ENCODE results near the gene IGFBP6.
"Not testable (repeated sequence)": the region's sequence is repeated elsewhere in the genome, so short reads cannot be mapped to it uniquely, and the experiment has no call there.

The IGFBP6 gene

DNA sequence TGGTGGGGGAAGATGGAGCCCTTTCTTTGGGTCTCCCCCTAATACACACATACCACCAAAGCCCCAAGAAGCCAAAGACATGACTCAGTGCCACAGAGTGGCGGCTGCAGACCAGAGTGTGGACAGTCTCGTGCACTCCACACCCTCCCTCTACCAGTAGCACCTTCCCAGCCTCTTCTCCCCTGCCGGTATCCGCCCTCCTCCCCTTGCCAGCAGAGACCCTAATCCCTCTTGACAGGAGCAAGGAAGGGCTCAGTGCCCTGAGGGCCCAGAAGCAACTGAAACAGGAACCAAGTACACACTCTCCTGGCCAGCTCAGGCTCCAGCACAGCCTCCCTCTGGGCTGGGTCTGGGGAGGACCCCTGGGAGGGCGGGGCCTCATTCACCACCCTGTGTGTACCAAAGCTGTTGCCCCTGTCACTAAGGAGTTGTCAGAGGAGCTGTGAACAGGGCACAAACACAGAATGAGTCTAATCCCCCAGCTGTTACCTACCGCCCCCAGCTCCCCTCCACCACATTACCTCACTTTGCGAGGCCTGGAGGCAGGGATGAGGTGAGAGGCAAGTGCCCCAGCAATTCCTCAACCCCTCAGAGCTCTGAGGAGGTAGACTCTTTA is 26.5 kb upstream of the IGFBP6 start:
- DNase-seq (ENCODE audit: low spot score) = no peak

DNA sequence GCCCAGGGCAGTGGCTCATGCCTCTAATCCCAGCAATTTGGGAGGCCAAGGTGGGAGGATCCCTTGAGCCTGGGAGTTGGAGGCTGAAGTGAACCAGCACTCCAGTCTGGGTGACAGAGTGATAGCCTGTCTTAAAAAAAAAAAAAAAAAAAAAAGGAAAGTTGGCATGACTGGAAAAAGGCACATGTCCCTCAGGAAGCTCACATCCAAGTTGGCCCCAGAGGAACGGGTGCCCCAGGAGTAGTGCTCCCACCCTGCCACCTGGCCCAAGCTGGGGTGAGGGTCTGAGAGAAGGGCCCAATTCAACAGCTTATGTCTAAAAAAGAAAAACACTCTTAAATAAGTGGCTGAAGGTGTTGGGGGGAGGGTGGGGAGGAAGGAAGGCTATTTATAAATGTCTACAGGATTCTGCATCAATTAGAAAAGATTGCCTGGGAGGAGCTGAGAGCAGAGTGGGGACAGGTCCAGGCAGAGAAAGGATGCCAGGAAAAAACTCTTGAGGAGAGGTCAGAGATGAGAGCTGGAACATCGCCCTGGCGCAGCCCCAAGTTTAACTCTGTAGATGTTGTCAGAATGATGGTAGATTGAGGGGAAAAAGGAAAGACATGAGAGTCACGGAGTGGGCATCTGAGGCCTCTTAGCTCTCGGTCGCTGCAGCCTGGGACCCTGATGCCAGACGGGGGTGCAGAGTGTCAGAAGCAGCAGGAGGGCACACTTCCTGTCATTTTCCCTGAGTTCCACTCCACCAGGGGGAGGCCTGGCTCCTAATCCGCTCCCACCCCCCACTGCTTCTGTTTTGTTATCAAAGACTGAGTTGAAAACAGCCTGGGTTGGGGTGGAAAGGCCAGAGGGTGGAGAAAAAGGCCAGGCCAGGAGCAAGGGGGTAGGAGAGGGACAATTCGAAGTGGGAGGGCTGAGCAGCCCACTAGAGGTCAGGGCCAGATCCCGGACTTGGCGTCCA is 25.6 kb upstream of the IGFBP6 start:
- no peak for DNase-seq (ENCODE audit: low spot score)

GRCh38 chr12:53073881-53074280 is 23.6 kb upstream of the IGFBP6 start:
- no peak for DNase-seq (ENCODE audit: low spot score)

DNA sequence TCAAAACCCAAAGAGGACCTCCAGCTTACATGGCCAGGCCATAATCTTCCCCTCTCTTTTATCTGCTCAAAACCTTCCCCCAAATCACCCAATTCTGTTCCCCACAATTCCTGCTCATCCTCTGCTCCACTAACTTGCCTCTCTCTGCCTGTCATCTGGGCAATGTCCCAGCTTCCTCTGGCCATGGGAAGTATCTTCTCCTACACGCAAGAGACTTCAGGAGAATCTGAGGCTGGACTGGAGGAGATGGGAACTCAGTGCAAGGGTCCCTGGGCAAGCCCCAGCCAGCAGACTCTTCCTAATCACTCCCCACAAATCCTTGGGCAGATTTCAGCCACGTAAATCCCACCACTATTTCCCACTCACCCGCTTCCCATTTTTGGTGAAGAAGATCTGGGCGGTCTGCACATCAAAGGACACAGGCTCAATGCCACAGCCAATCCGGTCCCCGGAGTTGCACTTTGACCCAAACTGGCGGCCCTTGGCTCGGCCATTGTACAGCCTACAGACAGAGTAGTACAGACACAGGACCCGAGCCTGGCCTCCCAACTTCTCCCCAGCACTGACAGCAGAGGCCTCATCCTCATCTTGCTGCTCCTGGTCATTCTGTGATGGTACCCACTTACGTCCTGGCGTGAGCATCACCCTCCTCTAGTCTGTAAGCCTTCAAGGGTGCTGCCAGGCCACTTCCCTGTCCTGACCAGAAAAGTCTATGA is 23.0 kb upstream of the IGFBP6 start:
- DNase-seq (ENCODE audit: low spot score) = no peak

- no peak for DNase-seq (ENCODE audit: low spot score)
Observed at GRCh38 chr12:53074999-53075370, 22.5 kb upstream of the IGFBP6 start.

DNA sequence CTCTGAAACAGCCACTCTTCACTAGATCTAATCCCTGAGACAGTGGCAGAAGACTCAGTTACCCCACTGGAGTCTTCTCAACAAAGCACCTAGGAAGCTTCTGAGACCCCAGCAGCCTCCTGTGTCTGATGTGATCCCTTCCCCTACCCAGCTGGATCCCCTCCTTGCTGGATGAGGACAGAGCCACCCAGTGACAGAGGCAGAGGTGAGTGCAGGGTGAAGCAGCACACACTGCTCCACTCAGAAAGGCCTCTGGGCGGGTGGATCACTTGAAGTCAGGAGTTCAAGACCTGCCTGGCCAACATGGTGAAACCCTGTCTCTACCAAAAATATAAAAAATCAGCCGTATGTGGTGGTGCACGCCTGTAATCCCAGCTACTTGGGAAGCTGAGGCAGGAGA is 21.0 kb upstream of the IGFBP6 start:
- DNase-seq (ENCODE audit: low spot score) = no peak

DNA sequence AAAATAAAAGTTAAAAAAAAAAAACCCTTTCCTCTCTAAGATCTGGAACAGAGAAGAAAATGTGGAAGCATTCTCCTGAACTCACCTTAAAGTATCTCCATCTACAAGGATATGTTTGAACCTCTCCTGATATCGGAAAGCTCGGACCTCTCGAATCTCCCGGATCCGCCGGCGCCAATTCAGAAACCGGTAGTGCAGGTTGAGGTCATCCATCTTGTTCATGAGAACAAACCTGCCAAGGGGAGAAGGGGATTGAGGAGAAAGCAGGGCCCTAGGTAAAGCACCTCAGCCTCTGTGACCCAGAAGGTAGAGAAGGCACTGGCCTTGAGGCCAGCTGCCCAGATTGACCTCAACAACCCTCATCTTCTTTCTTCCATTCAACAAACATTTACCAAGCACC is 20.4 kb upstream of the IGFBP6 start:
- no peak for DNase-seq (ENCODE audit: low spot score)

GRCh38 chr12:53078425-53079225 is 18.8 kb upstream of the IGFBP6 start:
- peak; percentile 51 for DNase-seq (ENCODE audit: low spot score)

DNA sequence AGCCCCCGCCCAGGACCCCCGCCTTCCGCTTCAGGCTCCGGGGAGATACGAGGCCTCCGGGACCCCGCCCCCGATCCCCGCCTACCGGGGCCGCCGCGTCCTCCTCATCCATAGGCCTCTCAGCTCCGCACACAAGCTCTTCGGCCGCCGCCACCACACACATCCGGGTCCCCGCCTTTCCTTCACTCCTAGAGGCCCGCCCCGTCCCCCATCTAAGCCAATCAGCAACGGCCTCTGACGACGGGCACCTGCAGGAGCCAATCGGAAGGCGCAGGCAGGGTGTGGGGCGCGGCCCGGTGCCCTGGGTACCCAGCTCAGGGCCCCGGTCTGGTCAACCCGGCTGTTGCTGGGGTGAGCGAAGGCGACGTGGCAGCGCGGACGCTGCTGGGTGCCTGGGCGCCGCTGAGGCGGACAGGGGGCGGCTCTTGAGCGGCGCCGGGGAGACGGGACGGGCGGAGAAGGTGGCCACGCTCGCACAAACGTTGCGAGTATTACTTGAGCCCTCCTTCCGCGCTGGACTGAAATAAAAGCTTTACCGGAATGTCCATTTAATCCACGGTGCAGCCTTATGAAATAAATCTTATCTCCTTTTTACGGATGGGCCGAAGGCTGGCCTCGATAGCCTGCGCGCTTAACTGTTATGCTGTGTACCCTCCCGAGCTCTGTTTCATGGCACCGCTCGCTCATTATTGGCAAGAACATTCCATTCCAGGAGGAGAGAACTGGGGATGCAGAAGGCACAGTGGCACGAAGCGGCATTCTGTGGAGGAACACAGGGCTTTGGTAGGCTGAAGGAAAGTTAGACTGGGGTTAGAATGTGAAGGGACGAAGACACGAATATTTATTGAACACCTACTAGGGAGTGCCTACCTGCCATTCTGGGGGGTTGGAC is 18.0 kb upstream of the IGFBP6 start, which contains the start of gene SPRYD3:
Gene SPRYD3, minus strand, starts transcription at position 165 of the 892 bp plus-strand sequence. Its CDS starts 57 bp downstream, at position 108.
- DNase-seq (ENCODE audit: low spot score) = peak; percentile 98

- DNase-seq (ENCODE audit: low spot score) = no peak
Observed at GRCh38 chr12:53082637-53083175, 14.8 kb upstream of the IGFBP6 start.

DNA sequence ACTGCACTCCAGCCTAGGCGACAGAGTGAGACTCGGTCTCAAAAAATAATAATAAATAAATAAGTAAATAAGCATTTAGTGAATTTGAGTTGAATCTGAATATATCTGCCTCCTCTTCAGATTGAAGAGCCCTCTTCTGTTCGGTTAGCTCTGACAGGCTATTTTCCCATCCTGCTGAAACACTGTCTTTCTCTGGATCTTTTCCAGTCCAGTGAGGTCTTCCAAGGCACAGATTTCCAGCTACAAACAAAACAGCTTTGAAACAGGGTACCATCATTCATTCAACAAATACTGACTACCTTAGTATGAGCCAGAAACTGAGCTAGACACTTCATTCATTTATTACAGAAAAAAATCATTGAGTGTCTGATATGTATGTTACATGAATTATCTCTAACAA is 11.1 kb upstream of the IGFBP6 start:
- DNase-seq (ENCODE audit: low spot score) = no peak

- DNase-seq (ENCODE audit: low spot score) = no peak
Observed at GRCh38 chr12:53090105-53090504, 7.4 kb upstream of the IGFBP6 start.

- DNase-seq (ENCODE audit: low spot score) = no peak
Observed at GRCh38 chr12:53090554-53090953, 6.9 kb upstream of the IGFBP6 start.

DNA sequence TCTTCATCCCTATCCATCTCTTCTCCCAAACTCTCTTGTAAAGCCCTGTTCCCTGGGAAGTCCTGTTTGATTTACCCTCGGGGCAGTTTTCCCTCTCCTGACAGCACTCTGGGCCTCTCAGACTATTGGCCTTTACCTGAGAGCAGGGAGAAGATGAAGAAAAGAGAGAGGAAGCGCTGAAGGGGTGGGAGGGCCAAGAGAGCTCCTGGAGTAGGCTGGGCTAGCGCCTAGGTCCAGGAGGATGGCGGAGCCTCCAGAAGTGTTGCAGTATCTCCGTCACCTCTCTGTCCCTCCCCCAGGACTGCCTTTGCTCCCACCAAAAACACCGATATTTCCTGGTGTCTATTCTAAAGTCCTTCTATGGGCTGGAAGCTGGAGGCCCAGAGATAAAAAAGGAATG is 5.7 kb upstream of the IGFBP6 start:
- DNase-seq (ENCODE audit: low spot score) = no peak

DNA sequence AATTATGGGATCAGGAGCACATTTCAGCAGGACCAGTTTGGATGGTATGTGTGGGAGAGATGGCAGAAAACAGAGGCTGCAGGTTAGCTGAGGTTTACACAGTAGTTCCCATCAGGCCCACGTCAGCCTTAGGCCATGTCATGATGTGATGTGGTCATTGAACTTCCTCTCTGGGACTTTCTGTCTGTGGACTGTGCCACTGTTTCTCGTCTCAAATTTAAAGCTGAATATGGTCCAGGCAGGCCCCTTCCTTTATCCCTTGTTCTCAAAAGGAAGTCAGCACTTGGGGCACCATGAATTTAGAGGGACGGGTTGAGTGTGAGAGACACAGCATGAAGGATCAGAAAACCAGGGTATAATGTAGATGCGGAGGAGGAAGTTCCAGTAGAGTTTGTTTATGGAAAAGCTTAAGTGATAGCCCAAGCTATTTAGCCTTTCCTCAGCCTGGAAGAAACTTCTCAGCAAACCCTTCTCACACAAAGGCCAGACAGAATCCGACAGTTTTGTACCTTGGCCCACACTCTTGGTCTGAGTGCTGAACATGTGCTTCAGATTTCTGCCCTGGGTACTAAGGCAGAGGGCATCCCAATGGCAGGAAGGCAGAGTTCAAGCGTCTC is 3.6 kb upstream of the IGFBP6 start:
- no peak for DNase-seq (ENCODE audit: low spot score)

DNA sequence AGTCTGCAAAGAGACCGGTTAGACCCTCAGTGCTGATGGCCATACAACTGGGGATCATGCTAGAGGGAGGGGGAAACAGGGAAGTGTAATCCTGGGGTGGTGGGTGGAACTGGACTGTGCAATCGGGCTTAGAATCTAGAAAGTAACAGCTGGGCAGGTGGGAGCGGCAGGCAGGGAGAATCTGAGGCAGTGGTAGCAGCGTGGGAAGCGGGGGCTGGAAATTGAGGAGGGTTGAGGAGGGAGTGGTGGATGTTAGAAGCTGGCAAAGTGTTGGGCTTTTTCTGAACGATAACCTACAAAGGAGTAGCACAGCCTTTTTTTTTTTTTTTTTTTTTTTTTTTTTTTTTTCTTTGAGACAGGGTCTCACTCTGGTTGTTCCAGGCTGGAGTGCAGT is 3.1 kb upstream of the IGFBP6 start:
- DNase-seq (ENCODE audit: low spot score) = no peak

DNA sequence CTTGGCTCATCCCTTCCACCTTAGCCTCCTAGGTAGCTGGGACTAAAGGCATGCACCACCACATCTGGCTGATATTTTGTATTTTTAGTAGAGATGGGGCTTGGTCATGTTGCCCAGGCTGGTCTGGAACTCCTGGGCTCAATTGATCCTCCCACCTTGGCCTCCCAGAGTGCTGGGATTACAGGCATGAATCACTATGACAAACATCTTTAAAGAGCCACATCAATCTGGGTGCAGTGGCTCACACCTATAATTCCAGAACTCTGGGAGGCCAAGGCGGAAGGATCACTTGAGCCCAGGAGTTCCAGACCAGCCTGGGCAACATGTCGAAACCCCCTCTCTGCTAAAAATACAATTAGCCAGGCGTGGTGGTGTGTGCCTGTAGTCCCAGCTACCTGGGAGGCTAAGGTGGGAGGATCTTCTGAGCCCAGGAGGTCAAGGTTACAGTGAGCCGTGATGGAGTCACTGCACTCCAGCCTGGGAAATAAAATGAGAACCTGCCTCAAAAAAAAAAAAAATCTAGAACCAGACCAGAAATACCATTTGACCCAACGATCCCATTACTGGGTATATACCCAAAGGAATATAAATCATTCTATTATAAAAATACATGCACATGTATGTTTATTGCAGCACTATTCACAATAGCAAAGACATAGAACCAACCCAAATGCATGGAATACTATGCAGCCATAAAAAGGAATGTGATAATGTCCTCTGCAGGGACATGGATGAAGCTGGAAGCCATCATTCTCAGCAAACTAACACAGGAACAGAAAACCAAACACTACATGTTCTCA is 2.5 kb upstream of the IGFBP6 start:
- not testable (repeated sequence) for DNase-seq (ENCODE audit: low spot score)

GRCh38 chr12:53095596-53095895 is 1.9 kb upstream of the IGFBP6 start:
- DNase-seq (ENCODE audit: low spot score) = not testable (repeated sequence)

- no peak for DNase-seq (ENCODE audit: low spot score)
Observed at GRCh38 chr12:53096089-53096741, 1.3 kb upstream of the IGFBP6 start.
